ENCODE measurements around the gene DNAJA3. TPM values are rescaled to one million over a fixed set of nuclear protein-coding genes. Genes with fewer than 3 reads are reported as not detected.

DNAJA3 gene
- total RNA-seq, 1 donor from 2014 or later, result 73.1 TPM

GRCh38 chr16:4433914-4434787 is 8.5 kb downstream of the DNAJA3 start:
- no peak for DNase-seq (ENCODE audit: low spot score)

DNA sequence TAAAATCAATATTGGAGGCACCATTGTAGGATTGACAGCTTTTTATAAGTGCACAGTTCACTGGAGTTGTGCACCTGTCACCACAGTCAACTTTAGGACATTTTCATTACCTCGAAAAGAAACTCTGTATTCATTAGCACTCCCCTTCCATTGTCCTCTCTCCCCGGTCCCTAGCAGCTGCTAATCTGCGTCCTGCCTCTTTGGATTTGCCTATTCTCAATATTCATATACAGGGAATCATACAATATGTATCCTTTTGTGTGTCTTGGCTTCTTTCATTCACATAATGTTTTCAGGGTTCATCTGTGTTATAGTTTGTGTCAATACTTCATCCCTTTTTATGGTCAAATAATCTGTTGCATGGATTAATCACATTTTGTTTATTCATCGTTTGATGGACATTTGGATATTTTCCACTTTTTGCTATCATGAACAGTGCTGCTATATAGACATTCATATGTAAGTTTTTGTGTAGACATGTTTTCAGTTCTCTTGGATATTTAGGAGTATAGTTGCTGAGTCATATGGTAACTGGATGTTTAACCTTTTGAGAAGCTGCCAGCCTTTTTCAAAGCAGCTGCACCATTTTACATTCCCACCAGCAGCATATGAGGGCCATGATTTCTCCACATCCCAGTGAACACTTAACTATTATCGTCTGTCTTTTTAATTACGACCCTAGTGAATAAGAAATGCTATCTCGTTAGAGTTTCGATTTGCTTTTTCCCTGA is 9.8 kb downstream of the DNAJA3 start:
- no peak for DNase-seq (ENCODE audit: low spot score)

DNA sequence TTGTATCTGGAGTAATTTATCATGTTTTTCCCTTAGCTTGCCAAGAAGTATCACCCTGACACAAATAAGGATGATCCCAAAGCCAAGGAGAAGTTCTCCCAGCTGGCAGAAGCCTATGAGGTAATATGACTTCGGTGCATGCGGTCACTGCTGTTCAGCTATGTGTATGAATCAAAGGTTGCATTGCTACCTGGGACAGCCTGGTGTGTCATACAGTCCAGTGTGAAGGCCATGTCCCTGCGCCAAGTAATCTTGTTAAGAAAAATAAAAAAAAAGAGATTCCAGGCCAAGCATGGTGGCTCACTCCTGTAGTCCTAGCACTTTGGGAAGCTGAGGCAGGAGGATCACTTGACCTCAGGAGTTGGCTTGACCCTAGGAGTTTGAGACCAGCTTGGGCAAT is 11.7 kb downstream of the DNAJA3 start:
- DNase-seq (ENCODE audit: low spot score), result no peak

DNA sequence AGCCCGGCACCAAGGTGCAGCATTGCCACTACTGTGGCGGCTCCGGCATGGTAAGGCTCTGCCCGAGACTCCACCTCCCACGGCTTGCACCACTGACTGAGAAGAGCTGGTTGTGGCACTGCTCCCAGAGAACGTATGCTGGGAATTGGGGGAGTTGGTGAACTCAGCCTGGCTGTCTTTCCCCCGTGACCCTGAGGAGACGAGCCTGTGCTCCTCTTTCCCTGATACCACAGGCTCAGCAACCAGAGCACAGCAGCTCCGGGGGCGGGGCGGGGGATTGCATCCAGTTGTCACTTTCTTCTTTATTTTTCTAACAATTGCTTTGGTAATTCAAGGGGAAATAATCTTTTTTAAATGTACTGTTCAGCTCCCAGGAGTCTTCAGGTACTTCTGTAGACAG is 16.7 kb downstream of the DNAJA3 start:
- DNase-seq (ENCODE audit: low spot score), result no peak

DNA sequence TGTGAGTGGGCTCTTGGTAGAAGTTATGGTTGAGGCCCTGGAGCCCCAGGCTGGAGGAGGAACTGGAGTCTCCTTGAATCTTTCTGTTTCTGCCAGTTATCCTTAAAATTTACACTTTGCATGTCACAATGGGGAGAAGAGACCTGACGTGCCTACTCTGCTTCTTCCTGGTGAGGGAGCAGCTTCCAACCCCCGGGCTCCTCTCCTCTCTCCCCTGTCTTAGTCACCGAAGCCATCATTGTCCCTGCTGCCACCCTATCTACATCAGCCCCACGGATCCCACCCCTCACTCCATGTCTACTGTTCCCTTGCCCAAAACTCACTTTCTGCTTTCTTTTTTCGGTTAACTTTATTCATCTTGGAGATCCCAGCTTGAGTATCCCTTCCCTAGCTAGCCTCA is 17.6 kb downstream of the DNAJA3 start:
- no peak for DNase-seq (ENCODE audit: low spot score)

- DNase-seq (ENCODE audit: low spot score), result no peak
These were observed 18.3 kb downstream of the DNAJA3 start for GRCh38 chr16:4443986-4444385.

DNA sequence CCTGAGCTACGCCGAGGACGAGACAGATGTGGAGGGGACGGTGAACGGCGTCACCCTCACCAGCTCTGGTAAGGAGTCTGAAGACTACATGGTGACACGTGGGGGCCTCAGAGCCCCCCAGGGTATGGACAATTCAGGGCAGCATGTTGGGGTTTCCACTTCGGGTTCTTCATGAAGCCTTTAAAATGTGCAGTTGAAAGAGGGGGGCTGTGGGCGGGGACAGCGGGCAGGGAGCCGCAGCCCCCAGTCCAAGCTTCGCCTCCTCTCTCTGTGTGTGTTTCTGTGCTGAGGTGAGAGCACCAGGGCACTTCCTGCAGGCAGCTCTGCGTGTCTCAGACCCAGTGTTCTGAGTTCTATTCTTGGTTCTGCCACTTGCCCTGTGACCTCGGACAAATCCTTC is 24.8 kb downstream of the DNAJA3 start:
- no peak for DNase-seq (ENCODE audit: low spot score)

DNA sequence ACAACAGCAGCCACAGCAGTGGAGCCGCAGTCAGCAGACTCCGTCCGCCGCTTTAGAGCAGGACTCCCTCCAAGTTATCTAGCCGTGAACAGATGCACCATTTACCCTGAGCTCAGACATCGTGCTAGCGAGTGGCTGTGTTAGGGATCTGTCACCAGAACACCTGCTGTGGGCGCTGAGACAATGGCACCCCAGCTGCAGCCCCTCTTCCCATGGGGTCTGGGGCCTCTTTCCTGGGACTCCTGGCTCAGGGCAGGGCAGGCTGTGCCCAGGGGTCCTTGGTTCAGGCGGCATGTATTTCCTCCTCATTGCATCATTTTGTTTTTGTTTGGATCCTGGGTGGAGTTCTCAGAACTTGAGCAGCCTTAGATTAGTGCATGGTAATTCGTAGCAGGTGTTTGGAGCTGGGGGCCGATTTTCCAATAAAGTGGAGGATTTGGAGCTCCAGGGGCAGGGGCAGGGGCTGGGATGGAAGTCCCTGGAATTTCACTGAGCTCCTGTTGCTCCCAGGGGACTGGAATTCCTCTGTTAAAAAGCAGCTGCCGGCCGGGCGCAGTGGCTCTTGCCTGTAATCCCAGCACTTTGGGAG is 25.4 kb downstream of the DNAJA3 start:
- no peak for DNase-seq (ENCODE audit: low spot score)

DNA sequence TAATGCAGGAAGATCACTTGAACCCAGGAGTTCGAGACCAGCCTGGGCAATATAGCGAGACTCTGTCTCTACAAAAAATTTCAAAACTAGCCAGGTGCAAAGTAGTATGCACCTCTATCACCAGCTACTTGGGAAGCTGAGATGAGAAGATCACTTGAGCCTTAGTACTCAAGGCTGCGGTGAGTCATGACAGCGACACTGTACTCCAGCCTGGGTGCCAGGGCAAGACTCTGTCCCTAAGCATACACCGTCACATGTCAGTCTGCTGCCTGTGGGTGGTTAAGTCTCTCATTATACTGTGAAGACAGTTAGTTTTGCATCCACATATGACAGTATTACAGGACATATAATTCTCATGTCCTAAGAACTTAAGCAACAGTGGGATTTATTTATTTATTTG is 27.0 kb downstream of the DNAJA3 start:
- DNase-seq (ENCODE audit: low spot score), result no peak

DNA sequence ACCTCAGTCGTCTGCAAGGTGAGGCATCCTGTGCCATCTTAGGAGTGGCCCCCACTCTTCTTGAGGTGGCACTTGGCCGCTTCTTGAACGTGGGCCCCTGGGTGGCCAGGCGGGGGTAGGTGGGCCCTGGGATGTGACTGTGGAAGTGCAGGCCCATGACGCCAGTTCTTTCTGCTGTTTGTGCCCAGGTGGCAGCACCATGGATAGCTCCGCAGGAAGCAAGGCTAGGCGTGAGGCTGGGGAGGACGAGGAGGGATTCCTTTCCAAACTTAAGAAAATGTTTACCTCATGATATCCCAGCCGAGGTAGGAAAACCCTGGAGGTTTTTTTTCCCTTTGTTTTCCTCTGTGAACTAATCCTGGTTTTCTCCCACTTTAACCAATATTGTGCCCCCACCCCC is 29.0 kb downstream of the DNAJA3 start:
- DNase-seq (ENCODE audit: low spot score), result no peak

- no peak for DNase-seq (ENCODE audit: low spot score)
These were observed 29.4 kb downstream of the DNAJA3 start for GRCh38 chr16:4455081-4455480.

- no peak for DNase-seq (ENCODE audit: low spot score)
These were observed 30.3 kb downstream of the DNAJA3 start for GRCh38 chr16:4455951-4456350.

GRCh38 chr16:4460936-4461249 is 35.2 kb downstream of the DNAJA3 start:
- DNase-seq (ENCODE audit: low spot score), result no peak

GRCh38 chr16:4461250-4462085 is 35.8 kb downstream of the DNAJA3 start:
- DNase-seq (ENCODE audit: low spot score), result no peak

DNA sequence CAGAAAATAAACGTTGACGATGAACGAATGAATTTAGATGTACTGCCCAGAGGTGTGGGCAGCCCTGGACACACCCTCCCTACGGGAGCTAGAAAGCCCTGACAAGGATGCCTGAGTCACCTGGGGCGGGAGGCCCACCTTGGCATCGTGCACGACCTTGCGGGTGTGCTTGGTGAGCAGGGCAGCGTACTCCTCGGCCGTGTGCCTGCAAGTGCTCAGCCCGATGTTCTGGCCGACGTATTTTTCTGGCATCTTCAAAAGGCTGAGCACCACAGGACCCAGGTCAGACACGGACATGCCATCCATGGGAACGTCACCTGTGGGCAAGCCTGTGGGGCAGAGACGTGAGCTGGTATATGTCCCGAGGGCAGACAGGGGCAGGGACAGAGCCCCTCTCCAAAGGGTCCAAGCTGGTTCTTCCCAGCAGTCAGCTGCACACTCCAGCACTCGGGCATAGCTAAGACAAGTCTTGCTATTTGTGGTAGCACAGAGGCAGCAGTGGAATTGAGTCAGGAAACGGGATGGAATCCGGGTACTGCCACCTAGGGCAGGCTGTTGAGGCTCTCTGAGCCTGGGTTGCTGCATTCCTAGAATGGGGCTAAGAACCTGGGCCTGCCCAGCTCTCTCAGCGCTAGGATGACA is 38.0 kb downstream of the DNAJA3 start:
- no peak for DNase-seq (ENCODE audit: low spot score)

DNA sequence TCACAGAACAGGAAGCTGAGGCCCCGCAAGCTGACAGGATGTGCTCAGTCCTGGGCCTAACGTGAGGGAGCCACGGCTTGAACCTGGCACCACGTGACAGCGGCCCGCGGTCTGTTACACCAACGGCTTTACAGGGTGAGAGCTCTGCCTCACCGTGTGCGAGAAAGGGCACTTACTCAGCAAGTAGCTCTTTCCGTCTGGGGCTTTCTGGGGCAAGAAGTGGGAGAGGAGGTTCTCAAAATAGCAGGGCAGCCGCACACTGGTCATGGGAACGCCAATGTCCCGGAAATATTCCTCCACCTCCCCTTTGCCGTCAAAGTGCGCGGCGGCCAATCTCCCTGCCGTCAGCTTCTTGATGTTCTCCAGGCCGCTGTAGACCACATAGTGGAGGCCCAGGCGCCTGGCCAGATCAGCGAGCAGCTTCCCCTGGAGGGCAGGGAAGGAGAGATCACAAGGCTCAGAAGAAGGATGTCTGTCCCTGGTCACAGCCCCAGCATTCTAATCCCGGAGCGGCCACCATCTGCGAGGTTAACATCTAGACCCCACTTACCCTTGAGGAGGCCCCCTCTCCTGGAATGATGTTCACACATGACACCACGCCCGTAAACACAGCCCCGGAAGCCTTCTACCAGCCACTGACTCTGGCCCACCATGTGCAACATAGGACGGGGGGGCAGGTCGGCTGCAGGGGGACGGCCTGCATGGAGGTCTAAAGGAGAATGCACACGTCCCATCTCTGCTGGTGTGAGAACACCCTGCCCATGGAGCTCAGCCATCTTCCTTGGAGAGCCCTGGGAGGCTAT is 40.5 kb downstream of the DNAJA3 start:
- DNase-seq (ENCODE audit: low spot score), result no peak

- DNase-seq (ENCODE audit: low spot score), result no peak
These were observed 42.2 kb downstream of the DNAJA3 start for GRCh38 chr16:4467916-4468315.

DNA sequence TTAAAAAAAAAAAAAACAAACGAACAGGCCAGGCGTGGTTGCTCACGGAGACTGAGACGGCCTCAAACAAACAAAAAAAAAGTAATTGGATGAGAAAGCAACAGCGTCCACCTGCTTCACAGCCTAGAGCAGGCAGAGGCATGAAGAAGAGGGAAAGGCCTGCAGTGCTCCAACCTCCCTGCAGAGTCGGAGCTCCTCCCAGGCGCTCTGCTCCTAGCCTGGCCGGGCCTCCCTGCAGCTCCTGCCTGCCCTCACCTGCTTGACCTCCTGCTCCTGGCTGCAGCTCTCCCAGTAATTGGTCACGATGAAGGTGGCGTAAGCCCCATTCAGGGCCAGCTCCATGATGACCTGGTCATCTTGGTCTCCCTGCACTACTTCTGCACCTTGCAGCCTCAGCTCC is 43.3 kb downstream of the DNAJA3 start:
- no peak for DNase-seq (ENCODE audit: low spot score)

DNA sequence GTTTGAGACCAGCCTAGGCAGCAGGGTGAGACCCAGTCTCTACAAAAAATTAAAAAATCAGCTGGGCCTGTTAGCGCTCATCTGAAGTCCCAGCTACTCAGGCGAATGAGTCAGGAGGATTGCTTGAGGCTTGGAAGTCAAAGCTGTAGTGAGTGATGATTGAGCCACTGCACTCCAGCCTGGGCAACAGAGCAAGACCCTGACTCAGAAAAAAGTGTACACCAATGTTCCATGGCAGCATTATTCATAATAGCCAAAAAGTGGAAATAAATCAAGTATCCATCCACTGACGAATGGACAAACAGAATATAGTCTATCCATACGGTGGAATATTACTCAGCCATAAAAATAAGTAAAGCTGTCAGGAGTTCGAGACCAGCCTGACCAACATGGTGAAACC is 46.2 kb downstream of the DNAJA3 start:
- no peak for DNase-seq (ENCODE audit: low spot score)

DNA sequence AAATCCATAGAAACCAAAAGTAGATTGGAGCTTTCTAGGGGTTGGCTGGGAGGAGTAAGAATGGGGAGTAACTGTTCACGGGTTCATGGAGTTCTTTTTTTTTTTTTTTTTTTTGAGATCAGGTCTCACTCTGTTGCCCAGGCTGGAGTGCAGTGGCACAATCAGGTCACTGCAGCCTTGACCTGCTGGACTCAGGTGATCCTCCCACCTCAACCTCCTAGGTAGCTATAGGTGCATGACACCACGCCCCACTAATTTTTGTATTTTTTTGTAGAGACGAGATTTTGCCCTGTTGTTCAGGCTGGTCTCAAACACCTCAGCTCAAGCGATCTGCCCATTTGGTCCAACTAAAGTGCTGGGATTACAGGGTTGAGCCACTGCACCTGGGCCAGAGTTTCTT is 47.2 kb downstream of the DNAJA3 start:
- no peak for DNase-seq (ENCODE audit: low spot score)

All from ureter (tissue), 1 donor.